CD14-positive monocyte (primary cell): ENCODE results near the gene PSMB10. TPM values are rescaled to one million over a fixed set of nuclear protein-coding genes. Genes with fewer than 3 reads are reported as not detected.

Experiments
- DNase-seq, 3 donors: peaks; one replicate each; pipeline ENCODE4 v3.0.0-alpha.2; 2011 to 2022
- H2AFZ ChIP-seq: 2 replicates; pipeline ENCODE4 v1.6.0; 2012; ENCODE audit warnings: mild to moderate bottlenecking, low read depth, low read length, inconsistent platforms; ENCODE audit not compliant: insufficient read depth, poor library complexity, severe bottlenecking
- H3K27ac ChIP-seq, 2 donors: 1 replicate in 1 of 2; 2 replicates in 1 of 2; pipeline ENCODE4 v1.5.1; 2012 to 2013; ENCODE audit warnings: low read length in 2 of 2, control low read depth in 1 of 2, inconsistent platforms in 1 of 2, low read depth in 1 of 2, mild to moderate bottlenecking in 1 of 2
- H3K27me3 ChIP-seq, 2 donors: one replicate each; pipeline versions ENCODE4 v1.6.0 to v1.6.1; 2011 to 2013; ENCODE audit warnings: low read length in 2 of 2; ENCODE audit not compliant: control insufficient read depth in 2 of 2, insufficient read depth in 2 of 2
- H3K36me3 ChIP-seq, 2 donors: replicated peaks in 1 of 2; 1 replicate in 1 of 2; 2 replicates in 1 of 2; pipeline versions ENCODE4 v1.5.1 to v1.6.1; 2012 to 2013; ENCODE audit warnings: low read length in 2 of 2, control low read depth in 1 of 2, inconsistent platforms in 1 of 2, mild to moderate bottlenecking in 1 of 2; ENCODE audit not compliant: insufficient read depth in 2 of 2, control insufficient read depth in 1 of 2
- H3K4me1 ChIP-seq, 2 donors: 1 replicate in 1 of 2; 2 replicates in 1 of 2; pipeline versions ENCODE4 v1.5.1 to v1.6.1; 2012 to 2013; ENCODE audit warnings: low read length in 2 of 2, control low read depth in 1 of 2, inconsistent platforms in 1 of 2, mild to moderate bottlenecking in 1 of 2, moderate library complexity in 1 of 2; ENCODE audit not compliant: insufficient read depth in 2 of 2, control insufficient read depth in 1 of 2
- H3K4me2 ChIP-seq: replicated peaks from 2 replicates; pipeline ENCODE3; 2012; ENCODE audit warnings: low read length, moderate library complexity, mild to moderate bottlenecking; ENCODE audit not compliant: poor library complexity, severe bottlenecking; ENCODE audit errors: extremely low read depth
- H3K4me3 ChIP-seq, 3 experiments: fragments of 200-600 bp in 1 of 3; sonication (generic) in 1 of 3; replicated peaks in 1 of 3; 1 replicate in 2 of 3; 2 replicates in 1 of 3; pipeline ENCODE4 v1.5.1; 2011 to 2013; ENCODE audit warnings: low read length in 3 of 3, mild to moderate bottlenecking in 3 of 3, control low read depth in 2 of 3, low read depth in 2 of 3, inconsistent platforms in 1 of 3, moderate library complexity in 1 of 3
- H3K79me2 ChIP-seq: 2 replicates; pipeline ENCODE4 v1.6.0; 2012; ENCODE audit warnings: mild to moderate bottlenecking, control low read depth, inconsistent platforms, low read length, moderate library complexity; ENCODE audit not compliant: insufficient read depth
- H3K9ac ChIP-seq: 2 replicates; pipeline ENCODE4 v1.6.0; 2017; ENCODE audit warnings: low read length, mild to moderate bottlenecking; ENCODE audit not compliant: insufficient read depth, poor library complexity, severe bottlenecking
- H3K9me3 ChIP-seq, 2 donors: replicated peaks in 1 of 2; 1 replicate in 1 of 2; 2 replicates in 1 of 2; pipeline versions ENCODE4 v1.5.1 to v1.6.1; 2012 to 2013; ENCODE audit warnings: low read length in 2 of 2, control low read depth in 1 of 2; ENCODE audit not compliant: control insufficient read depth in 1 of 2, insufficient read depth in 1 of 2
- H4K20me1 ChIP-seq: 2 replicates; pipeline ENCODE4 v1.6.0; 2012; ENCODE audit warnings: mild to moderate bottlenecking, low read length, control low read depth, moderate library complexity; ENCODE audit not compliant: insufficient read depth
- H3K27ac Mint-ChIP-seq, 7 donors: one replicate each; pipeline ENCODE4 v1.8.0; 2020; ENCODE audit warnings: mild to moderate bottlenecking in 7 of 7, mixed read lengths in 7 of 7, moderate library complexity in 6 of 7, inconsistent platforms in 2 of 7
- H3K27me3 Mint-ChIP-seq, 3 donors: one replicate each; pipeline ENCODE4 v1.8.0; 2021 to 2022; ENCODE audit warnings: low read depth in 3 of 3, mild to moderate bottlenecking in 3 of 3, mixed read lengths in 3 of 3, moderate library complexity in 3 of 3, inconsistent platforms in 1 of 3
- H3K36me3 Mint-ChIP-seq, 2 donors: one replicate each; pipeline ENCODE4 v1.8.0; 2020; ENCODE audit warnings: mixed read lengths in 2 of 2, inconsistent platforms in 1 of 2, mild to moderate bottlenecking in 1 of 2
- H3K4me1 Mint-ChIP-seq: one replicate; pipeline ENCODE4 v1.8.0; 2020; ENCODE audit warnings: mild to moderate bottlenecking, mixed read lengths
- H3K4me3 Mint-ChIP-seq, 2 donors: one replicate each; pipeline ENCODE4 v1.8.0; 2020; ENCODE audit warnings: mild to moderate bottlenecking in 2 of 2, mixed read lengths in 2 of 2, moderate library complexity in 1 of 2
- H3K9me3 Mint-ChIP-seq, 7 donors: one replicate each; pipeline ENCODE4 v1.8.0; 2020 to 2022; ENCODE audit warnings: mixed read lengths in 7 of 7, mild to moderate bottlenecking in 6 of 7, moderate library complexity in 6 of 7, inconsistent platforms in 2 of 7
- CTCF ChIP-seq: fragments of 200-600 bp; IDR thresholded peaks from one replicate; pipeline ENCODE4 v1.8.0; 2022; ENCODE audit warnings: antibody characterized with exemption, mild to moderate bottlenecking
- WGBS: methylation state at CpG from one replicate; pipeline ENCODE4 v1.1.5; 2013; ENCODE audit warnings: missing lambda C conversion rate; ENCODE audit not compliant: insufficient coverage; 5-methylcytosine and 5-hydroxymethylcytosine counted together
- intact Hi-C, 2 donors: fragments of 100-400 bp; cut with micrococcal nuclease; formaldehyde crosslinking; loops; one replicate each; pipeline versions ENCODE4 v1.15.0 to v1.15.1; 2023
- polyA plus RNA-seq, 3 donors: library from polyadenylated mRNA; depleted of rRNA in 1 of 3; unstranded in 2 of 3; stranded (reverse) in 1 of 3; fragments of 300-500 nt in 2 of 3; fragments of >200 nt in 1 of 3; fragmentation: Illumina TruSeq in 2 of 3; gene quantifications; 1 replicate in 2 of 3; 2 replicates in 1 of 3; pipeline ENCODE4 v1.2.3, GENCODE V29; 2012 to 2021

Gene PSMB10
- polyA plus RNA-seq, 3 donors = 158 to 798 (median 609) TPM

- peak; percentile 82 to 91 (median 89) for DNase-seq
- H3K27me3 ChIP-seq = no peaks in the 10 kb centered on the region
- H3K27ac ChIP-seq = peak overlapping the region; percentile 89 to 93
- H3K36me3 ChIP-seq = peaks cover 31 to 32% of the 10 kb centered on the region in 2 donors
- H3K36me3 Mint-ChIP-seq = peaks cover 30 to 53% of the 10 kb centered on the region in 2 donors
- H4K20me1 ChIP-seq = peaks cover 47% of the 10 kb centered on the region
- no peaks in the 10 kb centered on the region for H3K9me3 ChIP-seq
- intact Hi-C loops = loop anchor here (5.0 to 10.0 kb wide), 5 partner anchors 45 to 130 kb away; partner anchors contain the start of genes EDC4 (in 1 of the 2), PSKH1 (in 1 of the 2), RANBP10 (in 1 of the 2) and TSNAXIP1 (in 1 of the 2)
- peaks cover 36% of the 10 kb centered on the region for H3K4me1 Mint-ChIP-seq
- H3K4me2 ChIP-seq = peak overlapping the region; percentile 75
- peak overlapping the region; percentile 81 for H3K9ac ChIP-seq
- H3K4me1 ChIP-seq = peaks cover 29 to 40% of the 10 kb centered on the region in 2 donors
- peak overlapping the region; percentile 84 to 93 (median 90) for H3K4me3 ChIP-seq
- H3K9me3 Mint-ChIP-seq = peaks cover 0 to 1% (median 0%) of the 10 kb centered on the region in 7 donors
- peaks cover 0 to 4% (median 0%) of the 10 kb centered on the region in 3 donors for H3K27me3 Mint-ChIP-seq
- peaks cover 30% of the 10 kb centered on the region for H3K79me2 ChIP-seq
- H2AFZ ChIP-seq = peak overlapping the region; percentile 70
- H3K27ac Mint-ChIP-seq = peak overlapping the region; percentile 91 to 98 (median 96)
- WGBS = 36% methylated on average over 4 of the region's 6 CpGs
- H3K4me3 Mint-ChIP-seq = peak overlapping the region; percentile 98 to 99
- TF ChIP-seq CTCF = no peak
Observed at GRCh38 chr16:67936880-67937605, 393 bp upstream of the PSMB10 start.

- H3K27ac Mint-ChIP-seq = peak overlapping the region; percentile 91 to 98 (median 96)
- WGBS = 13% methylated on average over 55 of the region's 55 CpGs
Observed at GRCh38 chr16:67935402-67936123, 1.1 kb downstream of the PSMB10 start.

More at GRCh38 chr16:67935402-67936123, 1.1 kb downstream of the PSMB10 start:
- H3K4me3 ChIP-seq = peak overlapping the region; percentile 84 to 93 (median 90)
- peaks cover 30% of the 10 kb centered on the region for H3K79me2 ChIP-seq
- peak overlapping the region; percentile 98 to 99 for H3K4me3 Mint-ChIP-seq
- peaks cover 0 to 2% (median 0%) of the 10 kb centered on the region in 3 donors for H3K27me3 Mint-ChIP-seq
- H3K36me3 ChIP-seq = peaks cover 38 to 45% of the 10 kb centered on the region in 2 donors
- no peaks in the 10 kb centered on the region for H3K27me3 ChIP-seq
- H3K9me3 Mint-ChIP-seq = peaks cover 0 to 1% (median 0%) of the 10 kb centered on the region in 7 donors
- peak; percentile 78 to 86 (median 82) for DNase-seq
- no peak for TF ChIP-seq CTCF
- peaks cover 36% of the 10 kb centered on the region for H3K4me1 Mint-ChIP-seq
- no peaks in the 10 kb centered on the region for H3K9me3 ChIP-seq
- H3K4me2 ChIP-seq = peak overlapping the region; percentile 75
- H3K9ac ChIP-seq = peak overlapping the region; percentile 81
- H3K36me3 Mint-ChIP-seq = peaks cover 30 to 61% of the 10 kb centered on the region in 2 donors
- peak overlapping the region; percentile 70 for H2AFZ ChIP-seq
- intact Hi-C loops = loop anchor here (5.0 to 10.0 kb wide), 5 partner anchors 43 to 128 kb away; partner anchors contain the start of genes EDC4 (in 1 of the 2), PSKH1 (in 1 of the 2), RANBP10 (in 1 of the 2) and TSNAXIP1 (in 1 of the 2)
- H3K27ac ChIP-seq = peak overlapping the region; percentile 89 to 93
- peaks cover 29 to 40% of the 10 kb centered on the region in 2 donors for H3K4me1 ChIP-seq
- H4K20me1 ChIP-seq = peaks cover 55% of the 10 kb centered on the region
